ENCODE measurements around the gene PPRC1.

Gene PPRC1

DNA sequence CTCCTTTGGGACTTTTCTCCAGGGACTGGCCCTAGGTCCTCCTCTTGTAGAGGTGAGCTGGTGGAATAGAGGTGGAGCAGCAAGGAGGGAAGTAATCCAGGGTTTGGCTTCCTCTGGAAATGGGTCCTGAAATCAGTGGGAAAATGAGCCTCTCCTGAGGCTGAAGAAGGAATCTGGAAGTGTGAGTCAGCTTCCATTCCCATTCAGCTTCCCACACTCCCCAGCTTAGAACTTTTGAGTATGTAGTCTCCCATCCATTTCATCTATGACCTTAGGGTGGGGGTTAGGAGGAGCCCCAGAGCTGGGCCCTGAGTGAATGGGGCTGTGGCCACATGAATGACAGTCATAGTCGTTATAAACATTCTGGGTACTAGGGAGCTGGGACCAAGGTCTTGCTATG is 30.4 kb upstream of the PPRC1 start:
- no peak for DNase-seq (ENCODE audit: low spot score)

DNA sequence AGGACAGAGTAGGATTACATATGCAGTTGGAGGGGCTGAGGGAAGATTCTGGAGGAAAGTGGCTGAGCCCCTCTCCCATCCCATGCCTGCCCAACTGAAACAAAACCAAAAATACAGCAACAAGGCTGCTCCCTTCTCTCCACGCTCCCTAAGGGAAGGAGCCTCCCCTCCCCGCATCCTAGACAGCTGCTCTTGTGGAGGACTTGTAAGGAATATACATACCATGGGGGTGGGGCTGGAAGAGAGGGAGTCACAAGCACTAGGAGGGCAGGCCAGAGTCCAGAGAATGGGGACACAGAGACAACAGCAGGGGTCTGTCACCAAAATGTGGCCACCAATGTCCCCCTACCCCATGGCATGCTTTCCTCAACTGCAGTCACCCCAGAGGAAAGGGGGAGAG is 25.8 kb upstream of the PPRC1 start:
- TF ChIP-seq, protein P1, sequence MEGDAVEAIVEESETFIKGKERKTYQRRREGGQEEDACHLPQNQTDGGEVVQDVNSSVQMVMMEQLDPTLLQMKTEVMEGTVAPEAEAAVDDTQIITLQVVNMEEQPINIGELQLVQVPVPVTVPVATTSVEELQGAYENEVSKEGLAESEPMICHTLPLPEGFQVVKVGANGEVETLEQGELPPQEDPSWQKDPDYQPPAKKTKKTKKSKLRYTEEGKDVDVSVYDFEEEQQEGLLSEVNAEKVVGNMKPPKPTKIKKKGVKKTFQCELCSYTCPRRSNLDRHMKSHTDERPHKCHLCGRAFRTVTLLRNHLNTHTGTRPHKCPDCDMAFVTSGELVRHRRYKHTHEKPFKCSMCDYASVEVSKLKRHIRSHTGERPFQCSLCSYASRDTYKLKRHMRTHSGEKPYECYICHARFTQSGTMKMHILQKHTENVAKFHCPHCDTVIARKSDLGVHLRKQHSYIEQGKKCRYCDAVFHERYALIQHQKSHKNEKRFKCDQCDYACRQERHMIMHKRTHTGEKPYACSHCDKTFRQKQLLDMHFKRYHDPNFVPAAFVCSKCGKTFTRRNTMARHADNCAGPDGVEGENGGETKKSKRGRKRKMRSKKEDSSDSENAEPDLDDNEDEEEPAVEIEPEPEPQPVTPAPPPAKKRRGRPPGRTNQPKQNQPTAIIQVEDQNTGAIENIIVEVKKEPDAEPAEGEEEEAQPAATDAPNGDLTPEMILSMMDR (IDR thresholded peaks at IDR 0.05; ENCODE audit: extremely low read depth, missing control alignments) = no peak
- DNase-seq (ENCODE audit: low spot score) = no peak

More for the DNA sequence above, 30.4 kb upstream of the PPRC1 start:
- TF ChIP-seq, protein P1 (IDR thresholded peaks at IDR 0.05; ENCODE audit: extremely low read depth, missing control alignments) = no peak

GRCh38 chr10:102109166-102110116 is 23.4 kb upstream of the PPRC1 start:
- TF ChIP-seq, protein P1 (IDR thresholded peaks at IDR 0.05; ENCODE audit: extremely low read depth, missing control alignments) = no peak
- DNase-seq (ENCODE audit: low spot score) = no peak

- no peak for DNase-seq (ENCODE audit: low spot score)
- TF ChIP-seq, protein P1 (IDR thresholded peaks at IDR 0.05; ENCODE audit: extremely low read depth, missing control alignments) = no peak
These were observed 21.6 kb upstream of the PPRC1 start for GRCh38 chr10:102111276-102111675.

- no peak for DNase-seq (ENCODE audit: low spot score)
- TF ChIP-seq, protein P1 (IDR thresholded peaks at IDR 0.05; ENCODE audit: extremely low read depth, missing control alignments) = no peak
These were observed 20.5 kb upstream of the PPRC1 start for GRCh38 chr10:102112210-102112817.

GRCh38 chr10:102113261-102113955 is 19.4 kb upstream of the PPRC1 start:
- DNase-seq (ENCODE audit: low spot score) = no peak
- TF ChIP-seq, protein P1 (IDR thresholded peaks at IDR 0.05; ENCODE audit: extremely low read depth, missing control alignments) = no peak
